Tongue (tissue), 2 donors: ENCODE measurements around the gene CAMKK2. TPM values are rescaled to one million over a fixed set of nuclear protein-coding genes. Genes with fewer than 3 reads are reported as not detected.
A peak's percentile ranks its signal among the peaks of the same experiment; 100 is the strongest.
"Not testable (repeated sequence)": the region's sequence is repeated elsewhere in the genome, so short reads cannot be mapped to it uniquely, and the experiment has no call there.

Experiments used
- DNase-seq: peaks from one replicate; pipeline ENCODE4 v3.0.0-alpha.2; 2015
- total RNA-seq: library from RNA; depleted of rRNA; stranded (reverse); fragments of >200 nt; gene quantifications from one replicate; pipeline ENCODE4 v1.2.3, GENCODE V29; 2014

Gene CAMKK2
- total RNA-seq, result 16.8 TPM

DNA sequence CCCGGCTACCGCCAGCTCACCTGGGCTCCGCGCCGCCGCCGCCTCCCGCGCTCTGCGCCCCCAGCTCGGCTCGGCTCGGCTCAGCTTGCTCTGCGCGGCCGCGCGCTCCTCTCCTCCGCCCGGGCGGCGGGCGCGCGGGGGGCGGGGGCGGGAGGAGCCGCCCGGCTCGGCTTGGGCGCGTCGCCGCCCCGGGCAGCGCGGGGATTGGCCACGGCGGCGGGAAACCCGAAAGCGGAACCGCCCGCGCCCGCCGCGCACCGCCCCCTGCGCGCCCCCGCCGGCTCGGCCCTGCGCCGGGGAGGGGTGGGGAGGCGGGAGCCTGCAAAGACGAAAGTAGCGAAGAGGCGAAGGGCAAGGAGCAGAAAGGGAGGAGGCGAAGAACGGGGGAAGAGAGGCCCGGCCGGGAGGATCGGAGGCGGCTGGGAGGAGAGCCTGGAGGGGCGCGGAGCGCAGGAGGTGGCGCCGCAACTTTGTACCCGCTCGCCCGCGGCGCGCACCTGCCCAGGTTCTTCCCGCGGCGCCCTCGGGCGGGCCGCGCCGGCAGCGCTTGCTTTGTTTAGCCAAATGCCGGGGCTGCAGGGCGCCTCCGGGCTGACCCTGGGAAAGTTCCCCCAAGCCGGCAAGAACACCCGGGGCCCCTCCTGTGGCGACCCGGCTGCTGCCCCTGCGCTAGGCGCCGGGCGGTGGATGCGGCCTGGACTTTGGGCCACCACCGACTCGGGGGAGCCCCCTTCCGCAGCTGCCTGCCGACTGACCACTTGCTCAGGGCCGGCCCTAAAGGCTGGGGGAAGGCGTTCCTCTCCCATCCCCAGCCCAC is at the start of gene CAMKK2:
Gene CAMKK2 (minus strand): TSS at position 92 of the 817 bp plus-strand sequence. CDS start 22,183 bp downstream, outside the sequence.
- DNase-seq, result peak; percentile 92

- DNase-seq, result no peak
These were observed 48.8 kb upstream of the CAMKK2 start for GRCh38 chr12:121345151-121345815.

- DNase-seq, result no peak
These were observed 48.0 kb upstream of the CAMKK2 start for GRCh38 chr12:121344506-121344905.

DNA sequence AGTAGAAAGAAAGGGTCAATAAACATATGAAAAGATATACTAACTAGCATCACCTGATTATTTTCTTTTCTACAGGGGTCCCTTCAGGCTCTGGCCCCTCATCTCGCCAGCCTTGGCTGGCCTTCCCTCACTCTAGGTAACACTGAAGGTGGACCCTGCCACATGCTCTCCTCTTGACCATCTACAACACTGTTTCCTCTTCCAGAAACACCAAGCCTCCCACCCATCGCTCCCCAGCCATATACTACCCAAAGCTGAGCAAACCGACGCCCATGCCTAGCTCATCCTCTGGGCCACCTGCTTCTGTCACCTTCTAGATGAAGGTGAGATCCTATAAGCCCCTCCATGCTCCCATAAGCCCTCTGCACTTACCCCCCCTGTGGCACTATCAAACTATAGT is 40.9 kb upstream of the CAMKK2 start:
- DNase-seq, result no peak

- DNase-seq, result peak; percentile 74
These were observed 38.2 kb upstream of the CAMKK2 start for GRCh38 chr12:121334513-121335343.

DNA sequence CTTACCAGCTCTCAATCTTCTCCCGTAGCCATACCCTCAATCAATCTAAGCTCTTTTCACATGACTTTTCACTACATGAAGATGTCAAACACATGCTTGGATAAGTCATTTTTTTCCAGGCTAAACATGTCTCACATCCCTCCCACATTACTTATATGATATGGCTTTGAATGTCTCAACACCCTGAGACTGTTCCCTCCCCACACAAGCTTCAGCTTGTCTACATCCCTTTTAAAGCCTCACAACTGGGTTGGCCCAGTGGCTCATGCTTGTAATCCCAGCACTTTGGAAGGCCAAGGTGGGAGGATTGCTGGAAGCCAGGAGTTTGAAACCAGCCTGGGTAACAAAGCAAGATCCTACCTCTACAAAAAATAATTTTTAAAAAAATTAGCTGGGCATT is 37.2 kb upstream of the CAMKK2 start:
- no peak for DNase-seq

DNA sequence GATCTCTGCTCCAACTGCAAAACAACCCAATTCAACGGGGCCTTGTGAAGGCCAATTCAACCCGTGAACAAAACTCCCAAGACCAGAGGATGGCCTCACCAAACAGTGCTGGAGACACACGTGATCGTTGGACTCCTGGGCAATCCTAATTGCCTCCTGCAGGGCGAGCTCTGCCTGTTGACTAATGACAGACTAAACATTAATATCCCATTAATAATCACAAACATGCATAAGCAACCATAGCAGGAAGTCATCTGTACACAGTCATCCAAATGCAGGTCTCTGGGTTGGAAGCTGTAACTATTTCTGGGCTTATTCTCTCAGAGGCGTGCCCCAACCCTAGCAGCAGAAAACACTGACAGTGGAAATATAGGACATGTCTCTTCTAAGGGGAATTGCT is 34.7 kb upstream of the CAMKK2 start:
- no peak for DNase-seq

DNA sequence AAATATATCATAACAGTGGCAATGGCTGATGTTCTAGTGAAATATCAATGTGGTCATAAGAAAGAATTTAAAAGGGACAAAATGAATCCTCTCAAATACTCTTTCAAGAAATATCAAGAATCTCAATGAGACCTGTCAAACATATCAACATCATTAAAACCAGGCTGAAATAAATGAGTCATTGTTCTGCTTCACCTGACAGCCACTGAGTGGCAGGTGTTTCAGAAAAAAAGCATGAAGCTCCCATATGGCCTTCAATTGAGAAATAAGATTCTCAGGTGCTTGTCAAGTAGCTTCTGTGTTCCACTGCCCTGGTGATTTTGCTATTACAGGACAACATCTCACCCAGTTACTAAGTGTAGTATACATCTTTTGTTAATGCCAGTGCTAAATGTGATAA is 34.2 kb upstream of the CAMKK2 start:
- DNase-seq, result no peak

DNA sequence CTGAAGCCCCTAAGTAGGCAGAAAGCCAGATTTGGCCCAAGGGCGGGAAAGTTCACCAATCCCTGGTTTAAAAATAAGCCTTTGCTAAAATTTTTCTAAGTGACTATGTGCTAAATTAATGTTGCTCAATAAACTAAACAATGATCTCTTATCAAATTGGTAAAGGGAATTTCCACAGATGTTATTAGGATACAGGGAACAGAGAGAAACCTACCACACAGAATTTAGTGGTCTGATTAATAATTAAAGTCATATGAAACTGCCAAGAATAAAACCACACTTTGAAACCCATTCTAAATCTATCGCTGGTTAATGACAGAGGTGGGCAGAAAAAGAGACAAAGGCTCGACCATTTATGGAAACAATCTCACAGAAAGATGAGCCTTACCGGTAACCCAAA is 33.7 kb upstream of the CAMKK2 start:
- no peak for DNase-seq

DNA sequence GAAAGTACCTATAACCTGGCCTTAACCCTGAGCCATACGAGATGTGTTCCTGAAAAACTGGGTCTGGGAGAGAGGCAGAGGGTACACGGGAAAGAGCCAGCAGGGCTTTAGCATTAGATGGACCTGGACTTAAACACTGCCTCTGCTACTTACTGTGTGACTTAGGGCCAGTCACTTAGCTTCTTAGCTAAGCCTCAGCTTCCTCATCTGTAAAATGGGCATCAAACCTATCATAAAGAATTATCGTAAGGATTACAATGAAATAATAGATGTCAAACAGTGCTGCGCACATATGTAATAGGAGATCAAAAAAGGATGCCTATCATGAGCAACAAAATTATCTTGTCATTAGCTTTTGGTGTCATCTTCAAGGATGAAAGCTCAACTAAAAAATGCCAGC is 32.1 kb upstream of the CAMKK2 start:
- DNase-seq, result no peak

DNA sequence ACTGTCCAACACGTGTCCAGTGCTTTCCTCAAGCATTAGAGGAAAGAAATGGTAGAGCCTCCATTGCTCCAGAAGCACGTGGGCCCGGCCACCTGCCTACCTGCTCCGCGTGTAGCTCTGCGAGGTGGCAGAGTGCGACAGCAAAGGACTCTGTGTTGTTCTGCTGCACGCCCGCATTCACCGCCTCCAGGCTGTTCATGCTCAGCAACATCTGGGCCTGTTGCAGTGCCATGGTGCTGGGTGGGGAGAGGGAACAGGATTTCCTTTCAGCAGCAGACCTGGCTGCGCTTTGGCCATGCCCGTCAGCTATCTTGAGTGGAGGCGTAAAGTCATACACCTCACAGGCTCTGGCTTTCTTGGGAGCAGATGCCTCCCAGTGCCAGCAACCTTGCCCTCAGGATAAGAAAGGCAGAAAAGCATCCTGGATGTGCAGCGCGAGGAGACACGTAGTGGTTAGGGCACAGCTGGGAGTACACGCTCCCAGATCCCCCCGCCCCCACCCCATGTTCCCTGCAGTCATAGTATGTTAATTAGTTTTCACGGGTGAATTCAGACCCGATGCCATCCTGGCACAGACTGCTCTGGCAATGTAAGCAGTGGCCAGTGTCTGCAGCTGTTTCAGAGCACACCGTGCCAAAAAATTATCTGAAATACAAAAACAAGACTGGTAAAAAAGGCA is 30.6 kb upstream of the CAMKK2 start:
- peak; percentile 93 for DNase-seq

GRCh38 chr12:121325922-121326396 is 29.4 kb upstream of the CAMKK2 start:
- DNase-seq, result no peak

- DNase-seq, result no peak
These were observed 27.4 kb upstream of the CAMKK2 start for GRCh38 chr12:121323908-121324307.

DNA sequence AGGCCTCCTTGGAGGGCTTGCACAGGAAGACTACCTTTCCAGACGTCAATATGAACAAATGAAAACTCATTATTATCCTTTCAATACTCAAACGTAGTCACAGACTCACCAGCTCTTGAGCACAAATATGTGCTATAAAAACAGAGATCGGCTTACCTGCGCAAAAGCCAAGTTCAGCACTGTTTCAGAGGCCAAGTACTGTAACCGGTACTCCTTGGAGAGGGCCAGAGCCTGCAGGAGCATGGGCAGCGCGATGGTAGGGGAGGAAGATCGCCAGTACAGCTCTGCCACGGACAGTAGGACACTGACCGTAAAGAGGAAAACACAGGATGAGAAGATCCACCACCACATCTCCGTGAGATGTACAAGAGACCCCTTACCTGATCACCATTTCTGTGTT is 21.6 kb upstream of the CAMKK2 start:
- DNase-seq, result no peak

- DNase-seq, result no peak
These were observed 17.9 kb upstream of the CAMKK2 start for GRCh38 chr12:121314431-121314830.

GRCh38 chr12:121310231-121310630 is 13.7 kb upstream of the CAMKK2 start:
- DNase-seq, result not testable (repeated sequence)

DNA sequence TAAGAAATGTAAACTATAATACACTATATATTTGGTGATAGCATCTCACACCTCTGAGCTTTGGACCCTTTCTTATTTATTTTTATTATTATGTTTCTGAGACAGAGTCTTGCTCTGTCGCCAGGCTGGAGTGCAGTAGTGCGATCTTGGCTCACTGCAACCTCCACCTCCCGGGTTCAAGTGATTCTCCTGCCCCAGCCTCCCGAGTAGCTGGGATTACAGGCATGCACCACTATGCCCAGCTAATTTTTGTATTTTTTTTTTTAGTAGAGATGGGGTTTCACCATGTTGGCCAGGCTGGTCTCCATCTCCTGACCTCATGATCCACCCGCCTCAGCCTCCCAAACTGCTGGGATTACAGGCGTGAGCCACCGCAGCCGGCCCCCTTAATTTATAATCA is 10.9 kb upstream of the CAMKK2 start:
- DNase-seq, result not testable (repeated sequence)

GRCh38 chr12:121304306-121304705 is 7.8 kb upstream of the CAMKK2 start:
- DNase-seq, result no peak

GRCh38 chr12:121301876-121302275 is 5.4 kb upstream of the CAMKK2 start:
- no peak for DNase-seq

- DNase-seq, result no peak
These were observed 3.7 kb upstream of the CAMKK2 start for GRCh38 chr12:121300083-121300819.

DNA sequence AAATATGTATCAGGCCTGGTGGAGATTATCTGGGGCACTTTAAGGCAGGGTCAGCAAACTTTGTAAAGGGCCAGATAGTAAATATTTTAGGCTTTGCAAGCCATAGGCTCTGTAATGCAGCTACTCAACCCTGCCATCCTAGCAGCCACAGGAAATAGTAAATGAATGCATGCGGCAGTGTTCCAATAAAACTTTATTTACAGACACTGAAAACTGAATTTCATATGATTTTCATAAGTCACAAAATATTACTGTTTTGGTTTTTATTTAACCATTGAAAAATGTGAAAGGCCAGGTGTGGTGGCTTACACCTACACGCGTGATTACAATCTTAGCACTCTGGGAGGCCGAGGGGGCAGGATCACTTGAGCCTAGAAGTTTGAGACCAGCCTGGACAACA is 3.2 kb upstream of the CAMKK2 start:
- DNase-seq, result no peak
